NCI-H345 treated with DMSO at 0.1 percent for 48 hours (cell line): ENCODE results near the gene ATP11B.

Experiments used
- DNase-seq: peaks from one replicate; lab custom pipeline; 2025; ENCODE audit not compliant: unreplicated experiment; lab: John Stamatoyannopoulos, UW

ATP11B gene

GRCh38 chr3:182948305-182948704 lies 155.0 kb downstream of the ATP11B start:
- DNase-seq: no peak

- no peak for DNase-seq
Observed at GRCh38 chr3:182949688-182950087, 156.4 kb downstream of the ATP11B start.

- no peak for DNase-seq
Observed at GRCh38 chr3:182954553-182955235, 161.4 kb downstream of the ATP11B start.

GRCh38 chr3:182957226-182957625 lies 163.9 kb downstream of the ATP11B start:
- no peak for DNase-seq

- no peak for DNase-seq
Observed at GRCh38 chr3:182957676-182958266, 164.5 kb downstream of the ATP11B start.

- DNase-seq: no peak
Observed at GRCh38 chr3:182959474-182960350, 166.4 kb downstream of the ATP11B start.

GRCh38 chr3:182962166-182962565 lies 168.9 kb downstream of the ATP11B start:
- no peak for DNase-seq

- DNase-seq: no peak
Observed at GRCh38 chr3:182964179-182964578, 170.9 kb downstream of the ATP11B start.

GRCh38 chr3:182965861-182966366 lies 172.6 kb downstream of the ATP11B start:
- DNase-seq: no peak

GRCh38 chr3:182967218-182968204 lies 174.2 kb downstream of the ATP11B start:
- no peak for DNase-seq

GRCh38 chr3:182969277-182969676 lies 176.0 kb downstream of the ATP11B start:
- DNase-seq: no peak

GRCh38 chr3:182969853-182970252 lies 176.5 kb downstream of the ATP11B start:
- DNase-seq: no peak

- DNase-seq: no peak
Observed at GRCh38 chr3:182970811-182971418, 177.6 kb downstream of the ATP11B start.
